Hematopoietic multipotent progenitor cell (in vitro differentiated cells): ENCODE results near the gene CRIM1. TPM values are rescaled to one million over a fixed set of nuclear protein-coding genes. Genes with fewer than 3 reads are reported as not detected.

Experiments used
- DNase-seq, 3 donors: peaks; one replicate each; pipeline ENCODE4 v3.0.0-alpha.2; 2011 to 2015; ENCODE audit warnings: low read depth in 2 of 3, low spot score in 2 of 3
- total RNA-seq: library from RNA; depleted of rRNA; stranded (reverse); fragments of >200 nt; gene quantifications from one replicate; pipeline ENCODE4 v1.2.3, GENCODE V29; 2012

Gene CRIM1
- total RNA-seq, 1 donor, result 28.3 TPM

GRCh38 chr2:36370281-36370680, 14.7 kb downstream of the CRIM1 start:
- DNase-seq, result no peak

GRCh38 chr2:36371070-36371874, 15.7 kb downstream of the CRIM1 start:
- no peak for DNase-seq

GRCh38 chr2:36371928-36372391, 16.4 kb downstream of the CRIM1 start:
- DNase-seq, result no peak

- no peak for DNase-seq
Measured at GRCh38 chr2:36373149-36373926, 17.8 kb downstream of the CRIM1 start.

- DNase-seq, result no peak
Measured at GRCh38 chr2:36374585-36374984, 19.0 kb downstream of the CRIM1 start.

GRCh38 chr2:36376319-36376765, 20.8 kb downstream of the CRIM1 start:
- DNase-seq, result peak in 1 of 3 donors; percentile 49

- no peak for DNase-seq
Measured at GRCh38 chr2:36376992-36377738, 21.6 kb downstream of the CRIM1 start.

- DNase-seq, result no peak
Measured at GRCh38 chr2:36379710-36380448, 24.3 kb downstream of the CRIM1 start.

GRCh38 chr2:36380624-36381481, 25.3 kb downstream of the CRIM1 start:
- DNase-seq, result no peak

GRCh38 chr2:36381993-36382392, 26.4 kb downstream of the CRIM1 start:
- DNase-seq, result no peak

GRCh38 chr2:36382472-36382871, 26.9 kb downstream of the CRIM1 start:
- no peak for DNase-seq

GRCh38 chr2:36383726-36384125, 28.1 kb downstream of the CRIM1 start:
- DNase-seq, result no peak

GRCh38 chr2:36384454-36384853, 28.9 kb downstream of the CRIM1 start:
- DNase-seq, result no peak

- no peak for DNase-seq
Measured at GRCh38 chr2:36385603-36386002, 30.0 kb downstream of the CRIM1 start.

GRCh38 chr2:36387258-36387916, 31.8 kb downstream of the CRIM1 start:
- DNase-seq, result no peak

- no peak for DNase-seq
Measured at GRCh38 chr2:36388472-36388871, 32.9 kb downstream of the CRIM1 start.

- no peak for DNase-seq
Measured at GRCh38 chr2:36389091-36389564, 33.5 kb downstream of the CRIM1 start.

- no peak for DNase-seq
Measured at GRCh38 chr2:36389577-36389976, 34.0 kb downstream of the CRIM1 start.
